ENCODE data around the gene RAB31. TPM values are rescaled to one million over a fixed set of nuclear protein-coding genes. Genes with fewer than 3 reads are reported as not detected.
A peak's percentile ranks its signal among the peaks of the same experiment; 100 is the strongest.

The RAB31 gene
- total RNA-seq, 1 donor from 2014 or later, result 44.2 TPM

DNA sequence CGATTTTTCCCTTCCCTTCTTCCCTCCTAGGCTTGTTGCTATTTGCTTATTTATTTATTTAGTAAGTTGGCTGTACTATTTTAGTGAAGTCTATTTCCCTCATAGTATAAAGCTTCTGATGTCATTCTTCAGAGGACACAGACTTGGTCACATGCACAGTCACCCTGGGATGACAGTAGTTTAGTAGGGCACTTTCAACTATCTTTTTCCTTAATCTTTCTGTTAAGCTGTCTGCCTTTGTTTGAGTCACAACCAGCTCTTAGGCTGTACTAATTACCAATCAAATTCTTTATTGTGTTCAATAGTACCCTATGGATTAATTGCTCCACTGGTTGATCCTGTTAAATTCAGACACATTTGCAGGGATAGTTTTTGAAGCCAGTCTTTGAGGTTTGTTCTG is 26.9 kb upstream of the RAB31 start:
- Histone ChIP-seq H3K4me3 (ENCODE audit: low read depth, low read length) (no peak overlapping the region), H3K36me3 (ENCODE audit: control insufficient read depth, insufficient read depth, low read length) (no peaks in the 10 kb centered on the region), H3K27me3 (ENCODE audit: control insufficient read depth, insufficient read depth, low read length) (no peaks in the 10 kb centered on the region)
- DNase-seq (ENCODE audit: low read depth), result no peak
- TF ChIP-seq, protein P1, sequence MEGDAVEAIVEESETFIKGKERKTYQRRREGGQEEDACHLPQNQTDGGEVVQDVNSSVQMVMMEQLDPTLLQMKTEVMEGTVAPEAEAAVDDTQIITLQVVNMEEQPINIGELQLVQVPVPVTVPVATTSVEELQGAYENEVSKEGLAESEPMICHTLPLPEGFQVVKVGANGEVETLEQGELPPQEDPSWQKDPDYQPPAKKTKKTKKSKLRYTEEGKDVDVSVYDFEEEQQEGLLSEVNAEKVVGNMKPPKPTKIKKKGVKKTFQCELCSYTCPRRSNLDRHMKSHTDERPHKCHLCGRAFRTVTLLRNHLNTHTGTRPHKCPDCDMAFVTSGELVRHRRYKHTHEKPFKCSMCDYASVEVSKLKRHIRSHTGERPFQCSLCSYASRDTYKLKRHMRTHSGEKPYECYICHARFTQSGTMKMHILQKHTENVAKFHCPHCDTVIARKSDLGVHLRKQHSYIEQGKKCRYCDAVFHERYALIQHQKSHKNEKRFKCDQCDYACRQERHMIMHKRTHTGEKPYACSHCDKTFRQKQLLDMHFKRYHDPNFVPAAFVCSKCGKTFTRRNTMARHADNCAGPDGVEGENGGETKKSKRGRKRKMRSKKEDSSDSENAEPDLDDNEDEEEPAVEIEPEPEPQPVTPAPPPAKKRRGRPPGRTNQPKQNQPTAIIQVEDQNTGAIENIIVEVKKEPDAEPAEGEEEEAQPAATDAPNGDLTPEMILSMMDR (IDR thresholded peaks at IDR 0.05; ENCODE audit: insufficient read depth, low read length, poor library complexity, severe bottlenecking), result no peak

DNA sequence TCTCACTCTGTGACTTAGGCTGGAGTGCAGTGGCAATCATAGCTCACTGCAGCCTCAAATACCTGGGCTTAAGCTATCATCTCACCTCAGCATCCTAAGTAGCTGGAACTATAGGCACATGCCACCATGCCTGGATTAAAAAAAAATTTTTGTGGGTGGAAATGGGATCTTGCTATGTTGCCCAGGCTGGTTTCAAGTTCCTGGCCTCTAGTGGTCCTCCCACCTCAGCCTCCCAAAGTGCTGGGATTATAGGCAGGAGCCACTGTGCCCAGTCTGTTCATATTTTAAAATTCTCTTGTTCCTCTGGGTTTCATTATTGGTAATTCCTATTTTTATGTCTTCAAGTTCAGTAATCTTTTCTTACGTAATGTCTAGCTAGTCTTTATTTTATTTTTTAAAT is 25.5 kb upstream of the RAB31 start:
- H3K36me3 ChIP-seq (ENCODE audit: control insufficient read depth, insufficient read depth, low read length), result no peaks in the 10 kb centered on the region
- no peaks in the 10 kb centered on the region for H3K27me3 ChIP-seq (ENCODE audit: control insufficient read depth, insufficient read depth, low read length)
- TF ChIP-seq, protein P1 (IDR thresholded peaks at IDR 0.05; ENCODE audit: insufficient read depth, low read length, poor library complexity, severe bottlenecking), result no peak
- no peak for DNase-seq (ENCODE audit: low read depth)
- H3K4me3 ChIP-seq (ENCODE audit: low read depth, low read length), result no peak overlapping the region

DNA sequence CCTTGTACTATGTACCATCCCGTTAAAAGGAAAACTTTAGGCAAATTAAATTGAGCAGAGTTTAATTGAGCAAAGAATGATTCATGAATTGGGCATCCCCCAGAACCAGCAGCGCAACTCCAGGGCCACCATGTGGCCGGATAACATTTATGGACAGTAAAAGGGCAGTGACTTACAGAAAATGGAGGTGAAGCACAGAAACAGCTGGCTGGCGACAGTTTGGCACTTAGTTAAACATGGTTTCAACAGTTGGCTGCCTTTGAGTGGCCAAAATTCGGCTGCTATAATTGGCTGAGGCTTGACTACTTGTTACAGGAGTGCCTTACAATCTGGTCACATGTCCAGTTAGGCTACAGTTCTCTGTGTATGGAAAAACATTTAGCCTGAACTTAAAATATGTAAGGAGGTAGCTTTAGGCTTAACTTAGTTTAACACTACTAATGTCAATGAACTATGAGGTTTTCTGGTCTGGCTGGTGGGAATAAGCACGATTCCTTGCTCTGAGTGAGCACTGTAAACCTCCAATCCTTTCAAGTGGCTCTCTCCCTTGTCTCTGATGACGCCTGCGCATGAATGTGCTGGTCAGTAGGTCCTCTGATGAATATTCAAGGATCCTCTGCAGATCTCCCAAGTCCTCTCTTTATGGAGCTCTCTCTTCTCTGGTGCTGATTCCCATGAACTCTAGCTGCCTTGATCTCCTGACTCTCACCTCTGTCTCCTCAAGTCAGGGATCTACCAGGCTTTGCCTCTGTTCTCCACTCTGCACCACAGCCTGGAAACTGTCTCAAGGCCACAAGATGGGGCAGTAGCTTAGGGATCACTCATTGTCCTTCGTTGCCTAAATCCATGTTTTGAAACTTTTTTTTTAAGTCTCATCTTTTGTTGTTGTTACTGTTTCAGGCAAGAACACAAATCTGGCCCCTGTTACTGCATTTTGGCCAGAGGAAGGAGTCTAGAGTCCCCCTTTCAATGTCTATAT is 24.4 kb upstream of the RAB31 start:
- H3K36me3 ChIP-seq (ENCODE audit: control insufficient read depth, insufficient read depth, low read length), result no peaks in the 10 kb centered on the region
- no peaks in the 10 kb centered on the region for H3K27me3 ChIP-seq (ENCODE audit: control insufficient read depth, insufficient read depth, low read length)
- TF ChIP-seq, protein P1 (IDR thresholded peaks at IDR 0.05; ENCODE audit: insufficient read depth, low read length, poor library complexity, severe bottlenecking), result peak; percentile 44
- DNase-seq (ENCODE audit: low read depth), result no peak
- H3K4me3 ChIP-seq (ENCODE audit: low read depth, low read length), result no peak overlapping the region

DNA sequence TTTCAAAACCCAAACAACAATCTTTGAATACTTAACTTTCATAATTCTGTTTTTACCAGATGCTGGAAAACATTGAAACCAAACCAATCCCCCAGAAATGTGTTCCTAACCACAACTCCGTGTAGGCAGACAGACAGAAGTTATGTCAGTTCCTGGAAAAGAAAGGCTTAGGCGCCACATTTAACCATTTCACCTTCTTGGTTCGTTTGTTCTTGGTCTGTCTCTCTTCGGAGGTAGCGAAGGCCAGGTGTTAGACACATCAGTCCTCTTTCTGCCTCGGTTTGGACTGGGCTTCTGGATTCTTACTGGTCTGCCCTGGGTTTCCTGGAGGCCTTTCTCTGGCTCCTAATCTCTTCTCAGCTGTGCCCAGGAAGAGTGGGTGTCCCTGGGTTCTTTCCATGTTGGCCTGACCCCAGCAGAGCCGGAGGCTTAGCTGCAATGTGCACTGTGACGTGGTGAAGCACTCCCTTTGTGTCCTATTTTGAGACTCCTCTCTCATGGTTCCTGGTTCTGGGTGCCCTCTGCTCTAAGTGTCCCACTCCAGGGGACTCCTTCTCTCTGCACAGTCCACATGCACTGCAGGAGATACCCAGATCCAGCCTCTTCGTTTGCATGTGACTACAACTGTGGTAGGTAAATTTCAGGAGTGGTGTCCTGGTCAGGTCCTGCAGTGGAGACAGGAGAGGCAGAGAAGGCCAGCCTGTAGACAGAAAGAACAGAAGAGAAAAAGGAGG is 23.1 kb upstream of the RAB31 start:
- Histone ChIP-seq H3K36me3 (ENCODE audit: control insufficient read depth, insufficient read depth, low read length) (no peaks in the 10 kb centered on the region), H3K27me3 (ENCODE audit: control insufficient read depth, insufficient read depth, low read length) (no peaks in the 10 kb centered on the region), H3K4me3 (ENCODE audit: low read depth, low read length) (no peak overlapping the region)
- TF ChIP-seq, protein P1 (IDR thresholded peaks at IDR 0.05; ENCODE audit: insufficient read depth, low read length, poor library complexity, severe bottlenecking), result no peak
- DNase-seq (ENCODE audit: low read depth), result no peak

DNA sequence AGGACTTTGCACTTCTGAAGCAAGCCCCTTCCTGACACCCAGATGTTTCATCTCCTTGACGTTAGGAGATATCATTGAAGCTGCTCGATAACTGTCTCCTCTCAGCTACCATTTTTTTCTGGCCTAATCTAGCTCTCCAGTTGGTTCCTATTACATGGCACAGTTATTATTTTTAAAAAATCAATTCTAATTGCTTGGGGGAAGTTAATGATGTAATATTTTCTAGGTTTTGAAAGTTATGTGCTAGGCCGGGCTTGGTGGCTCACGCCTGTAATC is 22.5 kb upstream of the RAB31 start:
- H3K27me3 ChIP-seq (ENCODE audit: control insufficient read depth, insufficient read depth, low read length), result no peaks in the 10 kb centered on the region
- no peak overlapping the region for H3K4me3 ChIP-seq (ENCODE audit: low read depth, low read length)
- DNase-seq (ENCODE audit: low read depth), result no peak
- no peaks in the 10 kb centered on the region for H3K36me3 ChIP-seq (ENCODE audit: control insufficient read depth, insufficient read depth, low read length)
- TF ChIP-seq, protein P1 (IDR thresholded peaks at IDR 0.05; ENCODE audit: insufficient read depth, low read length, poor library complexity, severe bottlenecking), result no peak
